Nephron (organoid): ENCODE measurements around the gene BMPR1A.
A peak's percentile ranks its signal among the peaks of the same experiment; 100 is the strongest.

Experiments
- H3K27ac Mint-ChIP-seq, 3 experiments: 2 replicates each; pipeline ENCODE4 v1.8.0; 2020; ENCODE audit warnings: mixed read lengths in 3 of 3, mild to moderate bottlenecking in 2 of 3, moderate library complexity in 1 of 3
- H3K27me3 Mint-ChIP-seq: 2 replicates; pipeline ENCODE4 v1.8.0; 2021; ENCODE audit warnings: low read depth, mild to moderate bottlenecking, moderate library complexity, mixed read lengths
- H3K36me3 Mint-ChIP-seq: 2 replicates; pipeline ENCODE4 v1.8.0; 2020; ENCODE audit warnings: low read depth, mixed read lengths
- H3K4me1 Mint-ChIP-seq: 2 replicates; pipeline ENCODE4 v1.8.0; 2020; ENCODE audit warnings: mixed read lengths
- H3K4me3 Mint-ChIP-seq, 3 experiments: 2 replicates each; pipeline ENCODE4 v1.8.0; 2020; ENCODE audit warnings: mild to moderate bottlenecking in 3 of 3, mixed read lengths in 3 of 3, moderate library complexity in 2 of 3
- H3K9me3 Mint-ChIP-seq: 2 replicates; pipeline ENCODE4 v1.8.0; 2020; ENCODE audit warnings: mixed read lengths
- TF ChIP-seq, protein P1 (sequence below), 3 experiments: fragments of 200-600 bp; sonication (generic); IDR thresholded peaks; one replicate each; pipeline ENCODE4 v1.5.0; 2021; ENCODE audit warnings: antibody characterized with exemption in 3 of 3; ENCODE audit not compliant: unreplicated experiment in 3 of 3

Gene BMPR1A

GRCh38 chr10:86753638-86754434 is 2.6 kb upstream of the BMPR1A start:
- H3K4me3 Mint-ChIP-seq = peak overlapping the region; percentile 81 to 92 (median 91)
- TF ChIP-seq, protein P1, sequence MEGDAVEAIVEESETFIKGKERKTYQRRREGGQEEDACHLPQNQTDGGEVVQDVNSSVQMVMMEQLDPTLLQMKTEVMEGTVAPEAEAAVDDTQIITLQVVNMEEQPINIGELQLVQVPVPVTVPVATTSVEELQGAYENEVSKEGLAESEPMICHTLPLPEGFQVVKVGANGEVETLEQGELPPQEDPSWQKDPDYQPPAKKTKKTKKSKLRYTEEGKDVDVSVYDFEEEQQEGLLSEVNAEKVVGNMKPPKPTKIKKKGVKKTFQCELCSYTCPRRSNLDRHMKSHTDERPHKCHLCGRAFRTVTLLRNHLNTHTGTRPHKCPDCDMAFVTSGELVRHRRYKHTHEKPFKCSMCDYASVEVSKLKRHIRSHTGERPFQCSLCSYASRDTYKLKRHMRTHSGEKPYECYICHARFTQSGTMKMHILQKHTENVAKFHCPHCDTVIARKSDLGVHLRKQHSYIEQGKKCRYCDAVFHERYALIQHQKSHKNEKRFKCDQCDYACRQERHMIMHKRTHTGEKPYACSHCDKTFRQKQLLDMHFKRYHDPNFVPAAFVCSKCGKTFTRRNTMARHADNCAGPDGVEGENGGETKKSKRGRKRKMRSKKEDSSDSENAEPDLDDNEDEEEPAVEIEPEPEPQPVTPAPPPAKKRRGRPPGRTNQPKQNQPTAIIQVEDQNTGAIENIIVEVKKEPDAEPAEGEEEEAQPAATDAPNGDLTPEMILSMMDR (IDR thresholded peaks at IDR 0.05; ENCODE audit: unreplicated experiment in 3 of 3) = no peak
- H3K27me3 Mint-ChIP-seq = no peaks in the 10 kb centered on the region
- peaks cover 44% of the 10 kb centered on the region for H3K4me1 Mint-ChIP-seq
- peaks cover 11% of the 10 kb centered on the region for H3K36me3 Mint-ChIP-seq
- H3K27ac Mint-ChIP-seq = peak overlapping the region; percentile 86 to 98 (median 97)
- no peaks in the 10 kb centered on the region for H3K9me3 Mint-ChIP-seq

DNA sequence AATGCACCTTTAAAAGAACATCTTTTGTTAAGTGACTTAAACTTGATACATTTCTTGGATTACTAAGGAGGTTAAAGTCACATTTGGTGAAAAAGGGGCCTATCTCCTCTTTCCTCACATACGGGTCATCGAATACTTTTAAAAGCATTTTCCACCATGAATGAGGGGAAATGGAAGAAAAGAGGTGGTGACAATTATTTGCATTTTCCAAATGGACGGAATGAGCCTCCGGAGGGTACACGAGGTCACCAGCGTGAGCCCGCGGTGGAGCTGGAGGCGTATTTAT is 1.0 kb upstream of the BMPR1A start:
- no peaks in the 10 kb centered on the region for H3K27me3 Mint-ChIP-seq
- peaks cover 56% of the 10 kb centered on the region for H3K4me1 Mint-ChIP-seq
- H3K4me3 Mint-ChIP-seq = peak overlapping the region; percentile 81 to 92 (median 91)
- TF ChIP-seq, protein P1 (IDR thresholded peaks at IDR 0.05; ENCODE audit: unreplicated experiment in 3 of 3) = no peak
- H3K9me3 Mint-ChIP-seq = no peaks in the 10 kb centered on the region
- peaks cover 7% of the 10 kb centered on the region for H3K36me3 Mint-ChIP-seq
- H3K27ac Mint-ChIP-seq = peak overlapping the region; percentile 97 to 98 (median 97)

DNA sequence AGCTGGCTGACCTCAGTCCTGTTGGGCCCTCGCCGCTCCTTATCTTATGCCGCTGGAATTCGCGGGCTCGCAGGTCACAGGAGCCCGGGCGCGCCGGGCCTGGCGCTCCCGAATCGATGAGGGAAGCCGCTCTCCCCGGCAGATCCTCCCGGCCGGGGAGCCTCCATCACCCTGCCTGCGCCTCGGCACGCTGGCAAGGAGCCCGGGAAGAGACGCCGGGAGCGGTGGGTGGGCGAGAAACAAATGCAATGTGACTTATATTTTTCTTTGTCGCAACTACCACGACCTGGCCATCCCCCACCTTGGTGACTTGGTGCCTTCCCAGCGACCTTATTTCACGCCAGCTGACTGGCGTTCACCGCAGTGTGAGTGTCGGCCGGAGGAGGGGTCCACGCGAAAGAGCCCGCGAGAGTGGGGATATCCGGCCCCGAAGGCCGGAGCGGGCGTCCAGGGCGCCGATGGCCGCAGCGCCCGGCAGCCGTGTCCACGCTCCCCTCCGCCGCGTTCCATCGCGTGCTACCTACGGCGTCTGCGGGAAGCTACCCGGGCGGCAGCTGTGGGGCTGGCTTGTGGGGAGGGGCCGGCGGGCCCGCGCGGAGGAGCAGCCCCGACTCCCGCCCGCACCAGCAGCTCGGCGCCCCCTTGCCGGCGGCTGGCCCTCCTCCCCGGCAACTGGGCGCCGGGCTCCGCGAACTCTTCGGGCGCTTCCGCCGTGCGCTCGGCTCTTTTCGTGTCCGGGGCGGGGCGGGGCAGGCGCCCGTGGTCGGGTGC is 494 bp upstream of the BMPR1A start:
- TF ChIP-seq, protein P1 (IDR thresholded peaks at IDR 0.05; ENCODE audit: unreplicated experiment in 3 of 3) = no peak
- peak overlapping the region; percentile 81 to 92 (median 91) for H3K4me3 Mint-ChIP-seq
- H3K4me1 Mint-ChIP-seq = peaks cover 58% of the 10 kb centered on the region
- no peaks in the 10 kb centered on the region for H3K27me3 Mint-ChIP-seq
- H3K36me3 Mint-ChIP-seq = peaks cover 4% of the 10 kb centered on the region
- peak overlapping the region; percentile 97 to 100 (median 98) for H3K27ac Mint-ChIP-seq
- H3K9me3 Mint-ChIP-seq = no peaks in the 10 kb centered on the region

DNA sequence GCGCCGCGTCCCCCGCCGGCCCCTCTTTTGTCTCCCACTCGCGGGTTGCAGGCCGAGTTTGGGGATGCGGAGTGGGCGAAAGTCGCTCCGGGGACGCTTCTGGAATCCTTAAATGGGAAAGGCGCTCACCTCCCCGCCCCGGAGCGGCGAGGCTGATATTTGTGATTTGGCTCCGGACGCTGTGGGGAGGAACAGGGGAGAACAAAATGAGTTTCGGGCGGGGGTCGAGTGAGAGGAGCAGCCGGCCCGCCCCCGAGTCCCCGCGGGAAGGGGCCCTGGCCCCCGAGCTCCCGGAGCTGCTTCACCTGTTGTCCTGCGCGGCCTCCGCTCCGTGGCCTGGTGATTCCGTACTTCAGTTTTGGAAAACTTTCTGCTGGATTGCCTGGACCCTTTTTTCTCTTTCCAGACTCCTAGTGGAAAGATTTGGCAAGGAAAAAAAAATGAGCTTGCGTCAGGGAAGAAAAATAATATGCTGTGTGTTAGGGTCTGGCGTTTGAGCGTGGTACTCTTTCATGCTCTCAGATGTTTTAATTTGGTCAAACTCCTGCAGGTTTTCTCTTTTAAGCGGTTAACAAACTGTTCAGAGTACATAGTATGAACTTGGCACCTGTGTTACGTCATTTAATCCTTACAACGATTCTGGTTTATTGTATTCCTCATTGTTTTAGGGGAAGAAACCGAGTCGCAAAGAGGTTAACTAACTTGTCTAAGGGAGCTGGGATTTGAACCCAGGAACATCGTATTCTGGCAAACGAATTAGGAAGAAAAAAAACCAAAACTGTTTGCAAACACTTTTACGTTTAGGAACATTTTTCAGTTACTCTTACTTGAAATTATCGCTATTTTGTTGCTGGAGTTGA is 924 bp downstream of the BMPR1A start:
- no peaks in the 10 kb centered on the region for H3K27me3 Mint-ChIP-seq
- no peaks in the 10 kb centered on the region for H3K36me3 Mint-ChIP-seq
- H3K9me3 Mint-ChIP-seq = no peaks in the 10 kb centered on the region
- H3K4me3 Mint-ChIP-seq = peak overlapping the region; percentile 86 to 100 (median 100)
- TF ChIP-seq, protein P1 (IDR thresholded peaks at IDR 0.05; ENCODE audit: unreplicated experiment in 3 of 3) = peak; percentile 19 to 42 (median 40)
- H3K4me1 Mint-ChIP-seq = peaks cover 67% of the 10 kb centered on the region
- H3K27ac Mint-ChIP-seq = peak overlapping the region; percentile 99 to 100 (median 99)

DNA sequence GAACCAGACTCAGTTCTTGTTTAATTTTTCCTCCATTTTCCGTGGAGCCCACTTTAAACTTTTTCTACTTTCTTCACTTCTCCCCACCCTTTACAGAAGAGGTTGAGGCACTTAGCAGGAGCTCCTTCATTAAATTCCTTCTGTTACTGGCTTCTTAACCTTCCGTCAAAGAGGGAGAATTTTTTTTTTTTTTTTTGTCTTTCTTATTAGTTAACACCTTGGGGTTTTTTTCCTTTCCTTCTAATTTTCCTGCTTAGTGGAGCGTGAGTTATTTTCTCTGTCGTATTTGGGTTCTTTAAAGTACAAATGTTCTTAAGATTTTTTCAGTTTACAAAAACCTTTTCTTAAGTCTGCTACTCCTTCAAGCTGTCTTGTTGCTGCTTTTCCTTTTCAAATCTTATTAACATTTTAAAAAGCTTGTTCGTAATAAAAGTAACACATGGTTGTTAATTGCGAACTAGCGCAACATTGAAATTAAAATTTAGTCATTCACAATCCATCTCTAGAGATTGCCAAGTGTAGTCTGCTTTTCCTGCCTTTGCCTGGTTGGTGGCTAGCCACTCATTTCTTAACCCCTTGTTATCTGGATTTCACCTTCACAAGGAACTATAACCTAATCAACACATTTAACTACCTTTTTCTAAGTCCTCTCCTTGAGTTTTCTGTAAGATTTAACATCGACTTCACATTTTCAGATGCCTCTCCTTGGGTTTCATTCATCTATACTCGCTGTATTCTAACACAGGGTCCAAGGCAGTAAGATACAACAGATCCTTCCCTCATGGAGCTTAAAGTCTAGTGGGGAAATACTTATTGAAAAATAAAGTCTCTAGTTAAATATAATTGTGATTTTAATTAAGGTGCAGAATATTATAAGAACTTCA is 2.0 kb downstream of the BMPR1A start:
- H3K9me3 Mint-ChIP-seq = no peaks in the 10 kb centered on the region
- H3K4me1 Mint-ChIP-seq = peaks cover 56% of the 10 kb centered on the region
- peak overlapping the region; percentile 86 to 100 (median 100) for H3K4me3 Mint-ChIP-seq
- no peaks in the 10 kb centered on the region for H3K27me3 Mint-ChIP-seq
- peak overlapping the region; percentile 99 to 100 (median 99) for H3K27ac Mint-ChIP-seq
- no peaks in the 10 kb centered on the region for H3K36me3 Mint-ChIP-seq
- TF ChIP-seq, protein P1 (IDR thresholded peaks at IDR 0.05; ENCODE audit: unreplicated experiment in 3 of 3) = no peak
